ENCODE results near the gene CSF3. TPM values are rescaled to one million over a fixed set of nuclear protein-coding genes. Genes with fewer than 3 reads are reported as not detected.
A peak's percentile ranks its signal among the peaks of the same experiment; 100 is the strongest.

The CSF3 gene
- total and polyA plus RNA-seq, 2 donors (not counting 1 experiment from before 2014, with no cell fraction given): not detected

DNA sequence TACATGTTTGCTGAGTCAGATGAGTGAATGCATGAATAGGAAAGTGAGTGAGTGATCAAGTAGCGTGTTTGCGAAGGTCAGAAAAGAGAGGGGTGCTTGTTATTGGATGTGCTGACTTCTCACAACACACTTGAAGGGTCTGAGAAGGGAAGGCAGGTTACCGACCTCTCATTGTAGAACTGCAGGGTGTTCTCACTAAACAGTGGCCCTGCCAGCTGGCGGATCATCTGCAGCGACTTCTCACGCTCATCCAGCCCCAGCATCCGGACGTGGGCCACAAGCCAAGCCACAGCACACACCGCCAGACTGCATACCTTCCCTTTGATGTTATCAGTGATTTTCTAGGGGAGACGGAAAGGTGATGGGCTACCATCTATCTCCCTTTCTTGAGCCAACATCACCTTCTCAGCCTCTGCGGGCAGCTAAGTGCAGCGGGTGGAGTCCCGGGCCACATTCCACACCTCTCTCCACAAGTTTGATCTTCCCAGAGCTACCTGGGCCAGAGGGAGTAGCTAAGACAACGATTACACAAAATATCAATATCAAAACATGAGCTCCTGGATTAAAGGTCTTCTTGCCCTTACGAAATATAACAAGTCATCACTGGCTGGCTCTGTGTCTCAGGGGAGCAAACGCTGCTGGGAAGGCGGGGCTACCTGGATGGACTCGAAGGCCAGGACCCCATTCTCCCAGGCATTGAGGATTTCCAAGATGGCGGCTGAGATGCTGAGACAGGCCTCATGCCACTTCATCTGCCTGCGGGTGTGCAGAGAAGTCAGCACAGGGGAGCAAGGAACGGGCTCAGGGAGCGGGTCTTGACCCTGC is 11.0 kb downstream of the CSF3 start:
- TF ChIP-seq, protein P1, sequence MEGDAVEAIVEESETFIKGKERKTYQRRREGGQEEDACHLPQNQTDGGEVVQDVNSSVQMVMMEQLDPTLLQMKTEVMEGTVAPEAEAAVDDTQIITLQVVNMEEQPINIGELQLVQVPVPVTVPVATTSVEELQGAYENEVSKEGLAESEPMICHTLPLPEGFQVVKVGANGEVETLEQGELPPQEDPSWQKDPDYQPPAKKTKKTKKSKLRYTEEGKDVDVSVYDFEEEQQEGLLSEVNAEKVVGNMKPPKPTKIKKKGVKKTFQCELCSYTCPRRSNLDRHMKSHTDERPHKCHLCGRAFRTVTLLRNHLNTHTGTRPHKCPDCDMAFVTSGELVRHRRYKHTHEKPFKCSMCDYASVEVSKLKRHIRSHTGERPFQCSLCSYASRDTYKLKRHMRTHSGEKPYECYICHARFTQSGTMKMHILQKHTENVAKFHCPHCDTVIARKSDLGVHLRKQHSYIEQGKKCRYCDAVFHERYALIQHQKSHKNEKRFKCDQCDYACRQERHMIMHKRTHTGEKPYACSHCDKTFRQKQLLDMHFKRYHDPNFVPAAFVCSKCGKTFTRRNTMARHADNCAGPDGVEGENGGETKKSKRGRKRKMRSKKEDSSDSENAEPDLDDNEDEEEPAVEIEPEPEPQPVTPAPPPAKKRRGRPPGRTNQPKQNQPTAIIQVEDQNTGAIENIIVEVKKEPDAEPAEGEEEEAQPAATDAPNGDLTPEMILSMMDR (conservative IDR thresholded peaks at IDR 0.05 in 1 of 2, IDR thresholded peaks at IDR 0.05 in 1 of 2; ENCODE audit: low read depth in 1 of 2, low read length in 2 of 2): no peak
- H3K79me2 ChIP-seq (ENCODE audit: control insufficient read depth, insufficient read depth, low read length): no peaks in the 10 kb centered on the region
- no peaks in the 10 kb centered on the region for H3K27me3 ChIP-seq (ENCODE audit: control insufficient read depth, insufficient read depth, low read length)
- no peak overlapping the region for H3K27ac ChIP-seq (ENCODE audit: insufficient read depth, low read length)
- no peak overlapping the region for H3K4me3 ChIP-seq (replicated peaks in 1 of 4; ENCODE audit: control extremely low read depth in 1 of 4, insufficient read depth in 1 of 4, low read depth in 3 of 4, low read length in 4 of 4)
- H3K4me1 ChIP-seq (ENCODE audit: control insufficient read depth, extremely low read depth, insufficient read depth, low read length): peaks cover 16% of the 10 kb centered on the region
- H3K9me3 ChIP-seq (ENCODE audit: control insufficient read depth, insufficient read depth, low read depth, low read length): no peaks in the 10 kb centered on the region
- H4K20me1 ChIP-seq (ENCODE audit: control insufficient read depth, extremely low read depth, insufficient read depth, low read length): no peaks in the 10 kb centered on the region
- peak in 1 of 2 donors; percentile 68 for DNase-seq (ENCODE audit: low read depth in 2 of 2)
- H2AFZ ChIP-seq (ENCODE audit: low read length): no peak overlapping the region
- H3K9ac ChIP-seq (ENCODE audit: insufficient read depth, low read length): no peak overlapping the region
- H3K4me2 ChIP-seq (ENCODE audit: extremely low read depth, insufficient read depth, low read length): no peak overlapping the region
- peaks cover 21% of the 10 kb centered on the region for H3K36me3 ChIP-seq (ENCODE audit: control insufficient read depth, insufficient read depth, low read length)

GRCh38 chr17:40026816-40027613 is 11.8 kb downstream of the CSF3 start:
- Histone ChIP-seq H3K79me2 (ENCODE audit: control insufficient read depth, insufficient read depth, low read length) (no peaks in the 10 kb centered on the region), H3K36me3 (ENCODE audit: control insufficient read depth, insufficient read depth, low read length) (peaks cover 27% of the 10 kb centered on the region), H3K9me3 (ENCODE audit: control insufficient read depth, insufficient read depth, low read depth, low read length) (no peaks in the 10 kb centered on the region), H3K27me3 (ENCODE audit: control insufficient read depth, insufficient read depth, low read length) (no peaks in the 10 kb centered on the region), H3K4me1 (ENCODE audit: control insufficient read depth, extremely low read depth, insufficient read depth, low read length) (peaks cover 9% of the 10 kb centered on the region), H3K9ac (ENCODE audit: insufficient read depth, low read length) (no peak overlapping the region), H3K4me2 (ENCODE audit: extremely low read depth, insufficient read depth, low read length) (no peak overlapping the region), H3K27ac (ENCODE audit: insufficient read depth, low read length) (no peak overlapping the region), H4K20me1 (ENCODE audit: control insufficient read depth, extremely low read depth, insufficient read depth, low read length) (no peaks in the 10 kb centered on the region), H2AFZ (ENCODE audit: low read length) (no peak overlapping the region), H3K4me3 (replicated peaks in 1 of 4; ENCODE audit: control extremely low read depth in 1 of 4, insufficient read depth in 1 of 4, low read depth in 3 of 4, low read length in 4 of 4) (no peak overlapping the region)
- DNase-seq (ENCODE audit: low read depth in 2 of 2): peak; percentile 66 to 81
- TF ChIP-seq, protein P1 (conservative IDR thresholded peaks at IDR 0.05 in 1 of 2, IDR thresholded peaks at IDR 0.05 in 1 of 2; ENCODE audit: low read depth in 1 of 2, low read length in 2 of 2): peak; percentile 79 to 85
- no peak for TF ChIP-seq EZH2 (IDR thresholded peaks at IDR 0.05; ENCODE audit: low read length, missing control alignments)

- Histone ChIP-seq H3K9ac (ENCODE audit: insufficient read depth, low read length) (no peak overlapping the region), H3K4me2 (ENCODE audit: extremely low read depth, insufficient read depth, low read length) (no peak overlapping the region), H3K4me3 (replicated peaks in 1 of 4; ENCODE audit: control extremely low read depth in 1 of 4, insufficient read depth in 1 of 4, low read depth in 3 of 4, low read length in 4 of 4) (no peak overlapping the region), H3K9me3 (ENCODE audit: control insufficient read depth, insufficient read depth, low read depth, low read length) (no peaks in the 10 kb centered on the region), H3K79me2 (ENCODE audit: control insufficient read depth, insufficient read depth, low read length) (no peaks in the 10 kb centered on the region), H2AFZ (ENCODE audit: low read length) (no peak overlapping the region), H3K36me3 (ENCODE audit: control insufficient read depth, insufficient read depth, low read length) (peaks cover 31% of the 10 kb centered on the region), H3K27me3 (ENCODE audit: control insufficient read depth, insufficient read depth, low read length) (no peaks in the 10 kb centered on the region), H3K4me1 (ENCODE audit: control insufficient read depth, extremely low read depth, insufficient read depth, low read length) (peaks cover 8% of the 10 kb centered on the region), H4K20me1 (ENCODE audit: control insufficient read depth, extremely low read depth, insufficient read depth, low read length) (no peaks in the 10 kb centered on the region), H3K27ac (ENCODE audit: insufficient read depth, low read length) (no peak overlapping the region)
- DNase-seq (ENCODE audit: low read depth in 2 of 2): no peak
- TF ChIP-seq, protein P1 (conservative IDR thresholded peaks at IDR 0.05 in 1 of 2, IDR thresholded peaks at IDR 0.05 in 1 of 2; ENCODE audit: low read depth in 1 of 2, low read length in 2 of 2): no peak
- TF ChIP-seq EZH2 (IDR thresholded peaks at IDR 0.05; ENCODE audit: low read length, missing control alignments): no peak
Measured at GRCh38 chr17:40027614-40028012, 12.4 kb downstream of the CSF3 start.
